ENCODE measurements around the gene SDHAF1. TPM values are rescaled to one million over a fixed set of nuclear protein-coding genes. Genes with fewer than 3 reads are reported as not detected.

Gene SDHAF1, protein sequence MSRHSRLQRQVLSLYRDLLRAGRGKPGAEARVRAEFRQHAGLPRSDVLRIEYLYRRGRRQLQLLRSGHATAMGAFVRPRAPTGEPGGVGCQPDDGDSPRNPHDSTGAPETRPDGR
- 15.3 and 21.0 TPM in 2 replicates for total RNA-seq

DNA sequence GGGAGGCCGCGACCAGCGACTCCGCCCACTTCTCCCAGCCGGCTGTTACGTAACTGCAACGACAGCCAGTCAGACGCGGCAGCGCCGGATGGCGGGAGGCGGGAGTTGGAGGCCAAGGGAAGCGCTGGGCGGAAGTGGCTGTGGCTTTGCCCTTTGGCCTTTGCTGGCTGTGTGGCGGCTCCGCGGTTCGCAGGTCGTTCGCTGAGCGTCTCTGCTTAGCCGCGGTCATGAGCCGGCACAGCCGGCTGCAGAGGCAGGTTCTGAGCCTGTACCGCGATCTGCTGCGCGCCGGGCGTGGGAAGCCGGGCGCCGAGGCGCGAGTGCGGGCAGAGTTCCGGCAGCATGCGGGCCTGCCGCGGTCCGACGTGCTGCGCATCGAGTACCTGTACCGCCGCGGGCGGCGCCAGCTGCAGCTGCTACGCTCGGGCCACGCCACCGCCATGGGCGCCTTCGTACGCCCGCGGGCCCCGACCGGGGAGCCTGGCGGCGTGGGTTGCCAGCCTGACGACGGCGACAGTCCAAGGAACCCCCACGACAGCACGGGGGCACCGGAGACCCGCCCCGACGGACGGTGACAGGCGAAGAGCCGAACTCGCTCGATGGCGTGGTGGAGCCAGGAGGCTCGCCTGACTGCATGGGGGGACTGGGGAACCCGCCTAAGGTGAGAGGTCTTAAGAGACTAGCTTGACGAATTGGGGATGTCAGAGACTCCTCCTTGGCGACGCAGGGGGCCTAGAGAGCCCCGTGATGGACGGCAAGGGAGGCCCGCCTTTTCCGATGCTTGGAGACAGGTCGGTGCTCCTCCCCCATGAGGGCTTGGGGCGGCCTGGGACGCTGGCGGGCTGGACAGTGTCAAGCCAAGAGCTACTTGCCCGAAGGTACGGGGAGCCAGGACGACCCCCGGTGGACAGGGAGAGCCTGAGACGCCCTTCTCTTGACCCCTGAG, at the start of gene SDHAF1:
SDHAF1 (plus strand) TSS at position 141 of the 946 bp plus-strand sequence; CDS start at position 228, 87 bp downstream.
- TF ChIP-seq, protein P1, sequence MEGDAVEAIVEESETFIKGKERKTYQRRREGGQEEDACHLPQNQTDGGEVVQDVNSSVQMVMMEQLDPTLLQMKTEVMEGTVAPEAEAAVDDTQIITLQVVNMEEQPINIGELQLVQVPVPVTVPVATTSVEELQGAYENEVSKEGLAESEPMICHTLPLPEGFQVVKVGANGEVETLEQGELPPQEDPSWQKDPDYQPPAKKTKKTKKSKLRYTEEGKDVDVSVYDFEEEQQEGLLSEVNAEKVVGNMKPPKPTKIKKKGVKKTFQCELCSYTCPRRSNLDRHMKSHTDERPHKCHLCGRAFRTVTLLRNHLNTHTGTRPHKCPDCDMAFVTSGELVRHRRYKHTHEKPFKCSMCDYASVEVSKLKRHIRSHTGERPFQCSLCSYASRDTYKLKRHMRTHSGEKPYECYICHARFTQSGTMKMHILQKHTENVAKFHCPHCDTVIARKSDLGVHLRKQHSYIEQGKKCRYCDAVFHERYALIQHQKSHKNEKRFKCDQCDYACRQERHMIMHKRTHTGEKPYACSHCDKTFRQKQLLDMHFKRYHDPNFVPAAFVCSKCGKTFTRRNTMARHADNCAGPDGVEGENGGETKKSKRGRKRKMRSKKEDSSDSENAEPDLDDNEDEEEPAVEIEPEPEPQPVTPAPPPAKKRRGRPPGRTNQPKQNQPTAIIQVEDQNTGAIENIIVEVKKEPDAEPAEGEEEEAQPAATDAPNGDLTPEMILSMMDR (IDR thresholded peaks at IDR 0.05; ENCODE audit: extremely low read depth, low read depth, low read length): no peak
- Histone ChIP-seq H3K79me2 (ENCODE audit: insufficient read depth, low read length) (peaks cover 26% of the 10 kb centered on the region), H3K9me3 (ENCODE audit: low read depth, low read length) (no peaks in the 10 kb centered on the region), H3K27ac (ENCODE audit: low read depth, low read length) (peak within 1 kb of the TSS; percentile 76), H2AFZ (ENCODE audit: low read length) (peak within 1 kb of the TSS; percentile 99), H3K4me3 (ENCODE audit: insufficient read depth, low read length) (peak within 1 kb of the TSS; percentile 93), H3K4me1 (ENCODE audit: insufficient read depth, low read length) (peaks cover 20% of the 10 kb centered on the region), H4K20me1 (ENCODE audit: insufficient read depth, low read length) (peaks cover 10% of the 10 kb centered on the region), H3K27me3 (ENCODE audit: insufficient read depth, low read length) (no peaks in the 10 kb centered on the region), H3K36me3 (ENCODE audit: insufficient read depth, low read length) (no peaks in the 10 kb centered on the region), H3K4me2 (ENCODE audit: insufficient read depth, low read length) (peak within 1 kb of the TSS; percentile 97)
- DNase-seq (ENCODE audit: insufficient read length, low spot score, missing footprints): peak; percentile 99

DNA sequence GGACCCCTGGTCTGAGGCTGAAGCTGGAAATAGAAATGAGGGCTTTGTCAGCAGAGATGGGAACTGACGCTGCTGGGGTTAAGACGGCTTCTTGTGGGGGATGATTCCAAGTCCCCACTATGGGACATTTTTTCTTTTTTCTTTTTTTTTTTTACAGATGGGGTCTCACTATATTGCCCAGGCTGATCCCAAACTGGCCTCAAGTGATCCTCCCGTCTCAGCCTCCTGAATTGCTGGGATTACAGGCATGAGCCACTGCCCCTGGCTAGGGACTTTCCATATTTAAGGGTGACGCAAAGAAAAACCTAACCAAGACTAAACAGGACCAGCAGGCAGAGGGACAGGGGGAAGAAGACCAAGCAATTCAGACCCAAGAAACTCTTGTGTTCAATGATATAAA, 48.8 kb upstream of the SDHAF1 start:
- Histone ChIP-seq H4K20me1 (ENCODE audit: insufficient read depth, low read length) (peaks cover 9% of the 10 kb centered on the region), H3K4me1 (ENCODE audit: insufficient read depth, low read length) (no peaks in the 10 kb centered on the region), H3K36me3 (ENCODE audit: insufficient read depth, low read length) (no peaks in the 10 kb centered on the region), H3K4me2 (ENCODE audit: insufficient read depth, low read length) (no peak overlapping the region), H3K27ac (ENCODE audit: low read depth, low read length) (no peak overlapping the region), H3K27me3 (ENCODE audit: insufficient read depth, low read length) (no peaks in the 10 kb centered on the region), H3K79me2 (ENCODE audit: insufficient read depth, low read length) (no peaks in the 10 kb centered on the region), H3K4me3 (ENCODE audit: insufficient read depth, low read length) (no peak overlapping the region), H3K9me3 (ENCODE audit: low read depth, low read length) (no peaks in the 10 kb centered on the region), H2AFZ (ENCODE audit: low read length) (no peak overlapping the region)
- DNase-seq (ENCODE audit: insufficient read length, low spot score, missing footprints): peak; percentile 71
- TF ChIP-seq, protein P1 (IDR thresholded peaks at IDR 0.05; ENCODE audit: extremely low read depth, low read depth, low read length): no peak

DNA sequence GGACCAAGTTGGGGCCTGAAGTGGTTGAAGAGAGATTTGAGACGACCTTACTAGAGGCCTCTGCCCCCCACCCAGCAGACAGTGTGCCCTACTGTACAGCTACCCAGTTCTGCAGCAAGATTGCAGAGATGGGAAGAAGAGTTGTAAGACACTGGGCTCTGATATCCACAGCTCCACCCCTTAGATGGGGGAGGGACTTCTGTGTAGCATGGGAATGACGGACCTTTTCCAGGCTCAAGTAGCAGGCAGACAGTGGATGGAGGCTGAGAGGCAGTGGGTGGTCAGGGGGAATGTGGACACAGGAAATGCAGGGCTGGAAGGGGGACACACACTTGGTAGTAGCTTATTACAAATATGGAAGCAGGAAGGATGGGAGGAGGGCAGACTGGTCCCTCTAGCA, 45.9 kb upstream of the SDHAF1 start:
- Histone ChIP-seq H3K79me2 (ENCODE audit: insufficient read depth, low read length) (no peaks in the 10 kb centered on the region), H3K4me3 (ENCODE audit: insufficient read depth, low read length) (no peak overlapping the region), H3K4me1 (ENCODE audit: insufficient read depth, low read length) (no peaks in the 10 kb centered on the region), H3K4me2 (ENCODE audit: insufficient read depth, low read length) (no peak overlapping the region), H4K20me1 (ENCODE audit: insufficient read depth, low read length) (peaks cover 6% of the 10 kb centered on the region), H3K36me3 (ENCODE audit: insufficient read depth, low read length) (no peaks in the 10 kb centered on the region), H3K27ac (ENCODE audit: low read depth, low read length) (no peak overlapping the region), H3K9me3 (ENCODE audit: low read depth, low read length) (no peaks in the 10 kb centered on the region), H2AFZ (ENCODE audit: low read length) (no peak overlapping the region), H3K27me3 (ENCODE audit: insufficient read depth, low read length) (no peaks in the 10 kb centered on the region)
- TF ChIP-seq, protein P1 (IDR thresholded peaks at IDR 0.05; ENCODE audit: extremely low read depth, low read depth, low read length): no peak
- DNase-seq (ENCODE audit: insufficient read length, low spot score, missing footprints): peak; percentile 42
